ENCODE measurements around the gene FOXM1. TPM values are rescaled to one million over a fixed set of nuclear protein-coding genes. Genes with fewer than 3 reads are reported as not detected.

Gene FOXM1
- total RNA-seq, 1 experiment from 2014 or later, result 118 TPM

- Mint-ChIP-seq H3K4me3 (no peak overlapping the region), H3K4me1 (peaks cover 3% of the 10 kb centered on the region; the same call in 1 of the 2 replicates), H3K36me3 (peaks cover 47% of the 10 kb centered on the region), H3K27me3 (ENCODE audit: low read depth) (no peaks in the 10 kb centered on the region; the same call in 1 of the 2 replicates), H3K9me3 (no peaks in the 10 kb centered on the region), H3K27ac (no peak overlapping the region)
- ATAC-seq, result no peak
- DNase-seq (ENCODE audit: low spot score), result no peak
- ChIA-PET CTCF (interaction anchor here (0.8 to 4.2 kb wide), 3 partner anchors 13 to 182 kb away, joined by 5 to 24 read pairs (median 11); no protein-coding TSS in a partner anchor), POLR2A (no interaction called here)
- TF ChIP-seq E2F5 (CRISPR knock-in tag; IDR thresholded peaks at IDR 0.05), result no peak
- no peak for TF ChIP-seq ERG (CRISPR knock-in tag; IDR thresholded peaks at IDR 0.05)
- TF ChIP-seq JAZF1 (CRISPR knock-in tag; IDR thresholded peaks at IDR 0.05), result no peak
Measured at GRCh38 chr12:2858944-2859421, 18.0 kb downstream of the FOXM1 start.

DNA sequence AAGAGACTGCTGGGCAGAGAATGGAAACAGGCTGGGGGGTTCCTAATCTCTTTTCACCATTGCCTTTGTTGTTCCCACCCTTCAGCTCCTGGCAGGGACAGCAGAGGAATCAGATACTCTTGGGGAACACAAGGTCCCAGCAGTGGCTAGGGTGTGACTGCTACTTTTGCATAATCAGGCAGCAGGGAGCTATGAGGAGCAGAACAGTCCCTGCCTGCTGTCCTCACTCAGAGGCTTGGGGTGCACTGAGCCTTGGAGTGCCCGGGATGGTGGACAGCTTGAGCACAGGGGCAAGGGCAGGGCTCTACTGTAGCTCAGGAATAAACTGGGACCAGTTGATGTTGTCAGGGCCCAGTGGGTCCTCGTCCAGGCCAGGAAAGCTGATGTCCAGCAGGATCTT is 18.6 kb downstream of the FOXM1 start:
- H3K36me3 Mint-ChIP-seq, result peaks cover 41% of the 10 kb centered on the region
- H3K4me3 Mint-ChIP-seq, result no peak overlapping the region
- ChIA-PET CTCF (interaction anchor here (0.8 to 4.2 kb wide), 4 partner anchors 13 to 183 kb away, joined by 5 to 24 read pairs (median 8); no protein-coding TSS in a partner anchor), POLR2A (interaction anchor here (0.7 to 1.1 kb wide), 2 partner anchors 19 to 33 kb away, joined by 3 to 4 read pairs; partner anchors contain the start of genes FOXM1 and RHNO1)
- H3K27ac Mint-ChIP-seq, result no peak overlapping the region
- no peaks in the 10 kb centered on the region for H3K9me3 Mint-ChIP-seq
- H3K27me3 Mint-ChIP-seq (ENCODE audit: low read depth), result no peaks in the 10 kb centered on the region; the same call in 1 of the 2 replicates
- ATAC-seq, result no peak
- TF ChIP-seq SOX15 (CRISPR knock-in tag; IDR thresholded peaks at IDR 0.05), result no peak
- TF ChIP-seq, protein P1, sequence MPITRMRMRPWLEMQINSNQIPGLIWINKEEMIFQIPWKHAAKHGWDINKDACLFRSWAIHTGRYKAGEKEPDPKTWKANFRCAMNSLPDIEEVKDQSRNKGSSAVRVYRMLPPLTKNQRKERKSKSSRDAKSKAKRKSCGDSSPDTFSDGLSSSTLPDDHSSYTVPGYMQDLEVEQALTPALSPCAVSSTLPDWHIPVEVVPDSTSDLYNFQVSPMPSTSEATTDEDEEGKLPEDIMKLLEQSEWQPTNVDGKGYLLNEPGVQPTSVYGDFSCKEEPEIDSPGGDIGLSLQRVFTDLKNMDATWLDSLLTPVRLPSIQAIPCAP (CRISPR knock-in tag; IDR thresholded peaks at IDR 0.05), result no peak
- TF ChIP-seq EMX1 (CRISPR knock-in tag; IDR thresholded peaks at IDR 0.05), result no peak
- TF ChIP-seq GRHL2 (CRISPR knock-in tag; IDR thresholded peaks at IDR 0.05; ENCODE audit: insufficient replicate concordance, severe bottlenecking), result no peak
- H3K4me1 Mint-ChIP-seq, result peaks cover 3% of the 10 kb centered on the region; the same call in 1 of the 2 replicates
- DNase-seq (ENCODE audit: low spot score), result no peak

- DNase-seq (ENCODE audit: low spot score), result no peak
- ChIA-PET POLR2A (interaction anchor here (0.7 to 1.1 kb wide), 2 partner anchors 20 to 33 kb away, joined by 3 to 4 read pairs; partner anchors contain the start of genes FOXM1 and RHNO1), CTCF (interaction anchor here (1.0 to 4.2 kb wide), 4 partner anchors 12 to 184 kb away, joined by 4 to 24 read pairs (median 8); no protein-coding TSS in a partner anchor)
- no peaks in the 10 kb centered on the region; the same call in 1 of the 2 replicates for H3K27me3 Mint-ChIP-seq (ENCODE audit: low read depth)
- peaks cover 34% of the 10 kb centered on the region for H3K36me3 Mint-ChIP-seq
- H3K4me1 Mint-ChIP-seq, result peaks cover 3% of the 10 kb centered on the region; the same call in 1 of the 2 replicates
- ATAC-seq, result no peak
- H3K9me3 Mint-ChIP-seq, result no peaks in the 10 kb centered on the region
- H3K27ac Mint-ChIP-seq, result no peak overlapping the region
- H3K4me3 Mint-ChIP-seq, result no peak overlapping the region
- TF ChIP-seq NR1H2 (CRISPR knock-in tag; IDR thresholded peaks at IDR 0.05) (no peak), ZNF423 (CRISPR knock-in tag; IDR thresholded peaks at IDR 0.05) (no peak), NFYB (CRISPR knock-in tag; conservative IDR thresholded peaks at IDR 0.05; ENCODE audit: low read depth) (no peak), PRDM15 (CRISPR knock-in tag; IDR thresholded peaks at IDR 0.05) (no peak), ELF4 (CRISPR knock-in tag; IDR thresholded peaks at IDR 0.05; ENCODE audit: low read depth) (no peak), FOXK1 (CRISPR knock-in tag; IDR thresholded peaks at IDR 0.05) (no peak), MYBL2 (CRISPR knock-in tag; IDR thresholded peaks at IDR 0.05) (no peak), JUN (CRISPR knock-in tag; IDR thresholded peaks at IDR 0.05) (no peak), NFE2L1 (CRISPR knock-in tag; IDR thresholded peaks at IDR 0.05) (no peak; the same call in 1 of the 2 replicates), ZNF232 (CRISPR knock-in tag; IDR thresholded peaks at IDR 0.05) (no peak), SMAD4 (CRISPR knock-in tag; IDR thresholded peaks at IDR 0.05) (no peak)
- TF ChIP-seq, protein P2, sequence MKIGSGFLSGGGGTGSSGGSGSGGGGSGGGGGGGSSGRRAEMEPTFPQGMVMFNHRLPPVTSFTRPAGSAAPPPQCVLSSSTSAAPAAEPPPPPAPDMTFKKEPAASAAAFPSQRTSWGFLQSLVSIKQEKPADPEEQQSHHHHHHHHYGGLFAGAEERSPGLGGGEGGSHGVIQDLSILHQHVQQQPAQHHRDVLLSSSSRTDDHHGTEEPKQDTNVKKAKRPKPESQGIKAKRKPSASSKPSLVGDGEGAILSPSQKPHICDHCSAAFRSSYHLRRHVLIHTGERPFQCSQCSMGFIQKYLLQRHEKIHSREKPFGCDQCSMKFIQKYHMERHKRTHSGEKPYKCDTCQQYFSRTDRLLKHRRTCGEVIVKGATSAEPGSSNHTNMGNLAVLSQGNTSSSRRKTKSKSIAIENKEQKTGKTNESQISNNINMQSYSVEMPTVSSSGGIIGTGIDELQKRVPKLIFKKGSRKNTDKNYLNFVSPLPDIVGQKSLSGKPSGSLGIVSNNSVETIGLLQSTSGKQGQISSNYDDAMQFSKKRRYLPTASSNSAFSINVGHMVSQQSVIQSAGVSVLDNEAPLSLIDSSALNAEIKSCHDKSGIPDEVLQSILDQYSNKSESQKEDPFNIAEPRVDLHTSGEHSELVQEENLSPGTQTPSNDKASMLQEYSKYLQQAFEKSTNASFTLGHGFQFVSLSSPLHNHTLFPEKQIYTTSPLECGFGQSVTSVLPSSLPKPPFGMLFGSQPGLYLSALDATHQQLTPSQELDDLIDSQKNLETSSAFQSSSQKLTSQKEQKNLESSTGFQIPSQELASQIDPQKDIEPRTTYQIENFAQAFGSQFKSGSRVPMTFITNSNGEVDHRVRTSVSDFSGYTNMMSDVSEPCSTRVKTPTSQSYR (CRISPR knock-in tag; IDR thresholded peaks at IDR 0.05), result no peak
- TF ChIP-seq, protein P3, sequence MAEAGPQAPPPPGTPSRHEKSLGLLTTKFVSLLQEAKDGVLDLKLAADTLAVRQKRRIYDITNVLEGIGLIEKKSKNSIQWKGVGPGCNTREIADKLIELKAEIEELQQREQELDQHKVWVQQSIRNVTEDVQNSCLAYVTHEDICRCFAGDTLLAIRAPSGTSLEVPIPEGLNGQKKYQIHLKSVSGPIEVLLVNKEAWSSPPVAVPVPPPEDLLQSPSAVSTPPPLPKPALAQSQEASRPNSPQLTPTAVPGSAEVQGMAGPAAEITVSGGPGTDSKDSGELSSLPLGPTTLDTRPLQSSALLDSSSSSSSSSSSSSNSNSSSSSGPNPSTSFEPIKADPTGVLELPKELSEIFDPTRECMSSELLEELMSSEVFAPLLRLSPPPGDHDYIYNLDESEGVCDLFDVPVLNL (CRISPR knock-in tag; IDR thresholded peaks at IDR 0.05; ENCODE audit: borderline replicate concordance, low read depth), result no peak
- TF ChIP-seq, protein P4, sequence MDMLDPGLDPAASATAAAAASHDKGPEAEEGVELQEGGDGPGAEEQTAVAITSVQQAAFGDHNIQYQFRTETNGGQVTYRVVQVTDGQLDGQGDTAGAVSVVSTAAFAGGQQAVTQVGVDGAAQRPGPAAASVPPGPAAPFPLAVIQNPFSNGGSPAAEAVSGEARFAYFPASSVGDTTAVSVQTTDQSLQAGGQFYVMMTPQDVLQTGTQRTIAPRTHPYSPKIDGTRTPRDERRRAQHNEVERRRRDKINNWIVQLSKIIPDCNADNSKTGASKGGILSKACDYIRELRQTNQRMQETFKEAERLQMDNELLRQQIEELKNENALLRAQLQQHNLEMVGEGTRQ (CRISPR knock-in tag; IDR thresholded peaks at IDR 0.05), result no peak
Measured at GRCh38 chr12:2857576-2857975, 19.4 kb downstream of the FOXM1 start.
